WTC11 (cell line): ENCODE results near the gene AP5Z1.

Source experiments
- CREB1 ChIP-seq: sonication (generic); formaldehyde crosslinking; IDR thresholded peaks from 2 replicates; pipeline ENCODE4 v1.8.0; 2023; ENCODE audit warnings: mild to moderate bottlenecking, missing genetic modification reagents
- GABPB1 ChIP-seq: sonication (generic); formaldehyde crosslinking; IDR thresholded peaks from 2 replicates; pipeline ENCODE4 v1.8.1; 2023; ENCODE audit warnings: mild to moderate bottlenecking, missing genetic modification reagents
- PREB ChIP-seq: sonication (generic); formaldehyde crosslinking; IDR thresholded peaks from 2 replicates; pipeline ENCODE4 v1.8.1; 2022; ENCODE audit warnings: mild to moderate bottlenecking, missing genetic modification reagents, moderate library complexity, borderline replicate concordance
- ZNF263 ChIP-seq: sonication (generic); formaldehyde crosslinking; IDR thresholded peaks from 2 replicates; pipeline ENCODE4 v1.8.1; 2022; ENCODE audit warnings: low read depth, mild to moderate bottlenecking, moderate library complexity, missing genetic modification reagents
- TF ChIP-seq, protein P1 (sequence below): fragments of 200-600 bp; IDR thresholded peaks from 2 replicates; pipeline ENCODE4 v1.8.0; 2022; ENCODE audit warnings: antibody characterized with exemption
- TF ChIP-seq, protein P2 (sequence below): sonication (generic); formaldehyde crosslinking; IDR thresholded peaks from 2 replicates; pipeline ENCODE4 v1.8.1; 2023; ENCODE audit warnings: mild to moderate bottlenecking, missing genetic modification reagents, borderline replicate concordance

- TF ChIP-seq, protein P1, sequence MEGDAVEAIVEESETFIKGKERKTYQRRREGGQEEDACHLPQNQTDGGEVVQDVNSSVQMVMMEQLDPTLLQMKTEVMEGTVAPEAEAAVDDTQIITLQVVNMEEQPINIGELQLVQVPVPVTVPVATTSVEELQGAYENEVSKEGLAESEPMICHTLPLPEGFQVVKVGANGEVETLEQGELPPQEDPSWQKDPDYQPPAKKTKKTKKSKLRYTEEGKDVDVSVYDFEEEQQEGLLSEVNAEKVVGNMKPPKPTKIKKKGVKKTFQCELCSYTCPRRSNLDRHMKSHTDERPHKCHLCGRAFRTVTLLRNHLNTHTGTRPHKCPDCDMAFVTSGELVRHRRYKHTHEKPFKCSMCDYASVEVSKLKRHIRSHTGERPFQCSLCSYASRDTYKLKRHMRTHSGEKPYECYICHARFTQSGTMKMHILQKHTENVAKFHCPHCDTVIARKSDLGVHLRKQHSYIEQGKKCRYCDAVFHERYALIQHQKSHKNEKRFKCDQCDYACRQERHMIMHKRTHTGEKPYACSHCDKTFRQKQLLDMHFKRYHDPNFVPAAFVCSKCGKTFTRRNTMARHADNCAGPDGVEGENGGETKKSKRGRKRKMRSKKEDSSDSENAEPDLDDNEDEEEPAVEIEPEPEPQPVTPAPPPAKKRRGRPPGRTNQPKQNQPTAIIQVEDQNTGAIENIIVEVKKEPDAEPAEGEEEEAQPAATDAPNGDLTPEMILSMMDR = no peak
- no peak for TF ChIP-seq GABPB1 (CRISPR knock-in tag)
- no peak for TF ChIP-seq PREB (CRISPR knock-in tag)
- TF ChIP-seq, protein P2, sequence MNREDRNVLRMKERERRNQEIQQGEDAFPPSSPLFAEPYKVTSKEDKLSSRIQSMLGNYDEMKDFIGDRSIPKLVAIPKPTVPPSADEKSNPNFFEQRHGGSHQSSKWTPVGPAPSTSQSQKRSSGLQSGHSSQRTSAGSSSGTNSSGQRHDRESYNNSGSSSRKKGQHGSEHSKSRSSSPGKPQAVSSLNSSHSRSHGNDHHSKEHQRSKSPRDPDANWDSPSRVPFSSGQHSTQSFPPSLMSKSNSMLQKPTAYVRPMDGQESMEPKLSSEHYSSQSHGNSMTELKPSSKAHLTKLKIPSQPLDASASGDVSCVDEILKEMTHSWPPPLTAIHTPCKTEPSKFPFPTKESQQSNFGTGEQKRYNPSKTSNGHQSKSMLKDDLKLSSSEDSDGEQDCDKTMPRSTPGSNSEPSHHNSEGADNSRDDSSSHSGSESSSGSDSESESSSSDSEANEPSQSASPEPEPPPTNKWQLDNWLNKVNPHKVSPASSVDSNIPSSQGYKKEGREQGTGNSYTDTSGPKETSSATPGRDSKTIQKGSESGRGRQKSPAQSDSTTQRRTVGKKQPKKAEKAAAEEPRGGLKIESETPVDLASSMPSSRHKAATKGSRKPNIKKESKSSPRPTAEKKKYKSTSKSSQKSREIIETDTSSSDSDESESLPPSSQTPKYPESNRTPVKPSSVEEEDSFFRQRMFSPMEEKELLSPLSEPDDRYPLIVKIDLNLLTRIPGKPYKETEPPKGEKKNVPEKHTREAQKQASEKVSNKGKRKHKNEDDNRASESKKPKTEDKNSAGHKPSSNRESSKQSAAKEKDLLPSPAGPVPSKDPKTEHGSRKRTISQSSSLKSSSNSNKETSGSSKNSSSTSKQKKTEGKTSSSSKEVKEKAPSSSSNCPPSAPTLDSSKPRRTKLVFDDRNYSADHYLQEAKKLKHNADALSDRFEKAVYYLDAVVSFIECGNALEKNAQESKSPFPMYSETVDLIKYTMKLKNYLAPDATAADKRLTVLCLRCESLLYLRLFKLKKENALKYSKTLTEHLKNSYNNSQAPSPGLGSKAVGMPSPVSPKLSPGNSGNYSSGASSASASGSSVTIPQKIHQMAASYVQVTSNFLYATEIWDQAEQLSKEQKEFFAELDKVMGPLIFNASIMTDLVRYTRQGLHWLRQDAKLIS = no peak
- TF ChIP-seq ZNF263 (CRISPR knock-in tag) = no peak
- no peak for TF ChIP-seq CREB1 (CRISPR knock-in tag)
These were observed 24.3 kb downstream of the AP5Z1 start for GRCh38 chr7:4799508-4800268.
